Omental fat pad (tissue), 4 donors: Measurements from ENCODE around the gene FEN1. TPM values are rescaled to one million over a fixed set of nuclear protein-coding genes. Genes with fewer than 3 reads are reported as not detected.
A peak's percentile ranks its signal among the peaks of the same experiment; 100 is the strongest.

Experiments used
- ATAC-seq: fragments of 150-250 bp; one replicate; pipeline ENCODE4 v1.9.1; 2016; ENCODE audit warnings: mild to moderate bottlenecking, moderate library complexity; ENCODE audit not compliant: low FRiP score
- DNase-seq: peaks from one replicate; pipeline ENCODE4 v3.0.0-alpha.2; 2019; ENCODE audit warnings: low spot score
- CTCF ChIP-seq, 3 donors: fragments of 450-650 bp; IDR thresholded peaks; one replicate each; pipeline ENCODE4 v1.5.1; 2016 to 2017; ENCODE audit warnings: antibody characterized with exemption in 3 of 3, mild to moderate bottlenecking in 3 of 3, moderate library complexity in 2 of 3
- total RNA-seq, 4 donors: library from RNA; depleted of rRNA; stranded (reverse); fragments of >200 nt; gene quantifications; one replicate each; pipeline ENCODE4 v1.1.0, GENCODE V29; 2016

FEN1 gene
- total RNA-seq, 4 donors from 2014 or later, result 4.7 to 8.9 (median 6.7) TPM

- no peak for TF ChIP-seq CTCF (IDR thresholded peaks at IDR 0.05)
- peak; percentile 46 for ATAC-seq
These were observed 35.1 kb downstream of the FEN1 start, which contains the start of gene FADS2 for GRCh38 chr11:61827571-61828378. Gene FADS2 (plus strand): TSS chr11:61828300. CDS start chr11:61828391, 91 bp downstream.

GRCh38 chr11:61828379-61828628, 35.6 kb downstream of the FEN1 start:
- TF ChIP-seq CTCF (IDR thresholded peaks at IDR 0.05), result no peak
- no peak for ATAC-seq
- DNase-seq, result no peak

More at GRCh38 chr11:61827571-61828378, 35.1 kb downstream of the FEN1 start, which contains the start of gene FADS2:
- no peak for DNase-seq

- TF ChIP-seq CTCF (IDR thresholded peaks at IDR 0.05), result no peak
- DNase-seq (no peak), ATAC-seq (peak; percentile 29)
These were observed 36.1 kb downstream of the FEN1 start for GRCh38 chr11:61828629-61829407.

- TF ChIP-seq CTCF (IDR thresholded peaks at IDR 0.05), result no peak
- ATAC-seq (no peak), DNase-seq (no peak)
These were observed 37.1 kb downstream of the FEN1 start for GRCh38 chr11:61829806-61830205.

- ATAC-seq (peak; percentile 42), DNase-seq (no peak)
- no peak for TF ChIP-seq CTCF (IDR thresholded peaks at IDR 0.05)
These were observed 37.8 kb downstream of the FEN1 start for GRCh38 chr11:61830237-61831105.

- ATAC-seq (no peak), DNase-seq (no peak)
- no peak for TF ChIP-seq CTCF (IDR thresholded peaks at IDR 0.05)
These were observed 39.5 kb downstream of the FEN1 start for GRCh38 chr11:61832207-61832606.
